ENCODE results near the gene STX2.

DNA sequence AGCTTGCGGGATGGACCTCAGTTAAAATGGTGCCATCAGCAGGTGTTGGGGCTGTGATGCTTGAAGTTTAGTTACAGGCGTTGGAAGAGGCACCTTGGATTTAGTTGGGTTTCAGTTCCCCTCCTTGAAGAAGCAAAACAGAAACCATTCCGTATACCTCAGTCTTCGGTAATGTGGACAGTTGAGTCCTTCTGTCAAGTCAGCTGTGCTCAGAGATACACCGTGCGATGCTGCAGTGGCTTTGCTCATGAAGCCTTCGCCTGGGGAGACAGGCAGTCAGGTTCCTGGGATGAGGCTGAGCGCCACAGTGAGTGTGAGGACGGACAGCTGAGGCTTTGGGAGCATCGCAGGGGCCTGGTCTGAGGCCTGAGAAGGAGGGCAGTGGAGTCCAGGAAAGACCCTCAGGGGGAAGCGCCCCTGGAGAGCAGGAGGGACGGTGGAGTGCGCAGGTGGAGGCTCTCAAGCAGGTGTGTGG is 40.2 kb upstream of the STX2 start:
- no peak for TF ChIP-seq EZH2 (IDR thresholded peaks at IDR 0.05; ENCODE audit: low read length)
- TF ChIP-seq, protein P1, sequence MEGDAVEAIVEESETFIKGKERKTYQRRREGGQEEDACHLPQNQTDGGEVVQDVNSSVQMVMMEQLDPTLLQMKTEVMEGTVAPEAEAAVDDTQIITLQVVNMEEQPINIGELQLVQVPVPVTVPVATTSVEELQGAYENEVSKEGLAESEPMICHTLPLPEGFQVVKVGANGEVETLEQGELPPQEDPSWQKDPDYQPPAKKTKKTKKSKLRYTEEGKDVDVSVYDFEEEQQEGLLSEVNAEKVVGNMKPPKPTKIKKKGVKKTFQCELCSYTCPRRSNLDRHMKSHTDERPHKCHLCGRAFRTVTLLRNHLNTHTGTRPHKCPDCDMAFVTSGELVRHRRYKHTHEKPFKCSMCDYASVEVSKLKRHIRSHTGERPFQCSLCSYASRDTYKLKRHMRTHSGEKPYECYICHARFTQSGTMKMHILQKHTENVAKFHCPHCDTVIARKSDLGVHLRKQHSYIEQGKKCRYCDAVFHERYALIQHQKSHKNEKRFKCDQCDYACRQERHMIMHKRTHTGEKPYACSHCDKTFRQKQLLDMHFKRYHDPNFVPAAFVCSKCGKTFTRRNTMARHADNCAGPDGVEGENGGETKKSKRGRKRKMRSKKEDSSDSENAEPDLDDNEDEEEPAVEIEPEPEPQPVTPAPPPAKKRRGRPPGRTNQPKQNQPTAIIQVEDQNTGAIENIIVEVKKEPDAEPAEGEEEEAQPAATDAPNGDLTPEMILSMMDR (optimal IDR thresholded peaks at IDR 0.05 in 1 of 3, IDR thresholded peaks at IDR 0.05 in 1 of 3, conservative IDR thresholded peaks at IDR 0.05 in 1 of 3; ENCODE audit: extremely low read depth in 1 of 3, insufficient read depth in 2 of 3, low read length in 3 of 3), result no peak
